ENCODE data around the gene ERCC6.

Gene ERCC6

DNA sequence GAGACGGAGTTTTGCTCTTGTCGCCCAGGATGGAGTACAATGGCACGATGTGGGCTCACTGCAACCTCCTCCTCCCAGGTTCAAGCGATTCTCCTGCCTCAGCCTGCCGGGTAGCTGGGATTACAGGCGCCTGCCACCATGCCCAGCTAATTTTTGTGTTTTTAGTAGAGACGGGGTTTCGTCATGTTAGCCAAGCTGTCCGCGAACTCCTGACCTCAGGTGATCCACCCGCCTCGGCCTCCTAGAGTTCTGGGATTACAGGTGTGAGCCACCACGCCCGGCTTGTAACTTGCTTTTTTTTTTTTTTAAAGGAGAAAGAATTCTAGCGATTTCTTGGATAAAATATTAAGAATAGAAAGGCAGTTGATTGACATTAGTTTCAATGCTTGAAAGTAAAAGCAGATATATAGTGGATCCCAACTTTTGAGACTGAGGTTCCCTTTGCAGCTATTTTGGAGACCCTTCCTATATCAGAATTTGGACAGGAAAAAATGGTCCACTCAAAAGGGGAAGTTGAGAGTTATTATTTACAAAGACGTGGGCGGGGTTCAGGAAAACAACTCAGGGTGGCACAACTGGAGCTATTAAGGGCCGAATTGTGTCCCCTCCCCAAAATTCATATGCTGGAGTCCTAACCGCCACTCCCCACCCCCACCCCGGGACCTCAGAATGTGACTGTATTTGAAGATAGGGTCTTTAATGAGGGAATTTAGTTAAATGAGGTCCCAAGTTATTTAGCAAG lies 1.3 kb upstream of the ERCC6 start:
- TF ChIP-seq, protein P1, sequence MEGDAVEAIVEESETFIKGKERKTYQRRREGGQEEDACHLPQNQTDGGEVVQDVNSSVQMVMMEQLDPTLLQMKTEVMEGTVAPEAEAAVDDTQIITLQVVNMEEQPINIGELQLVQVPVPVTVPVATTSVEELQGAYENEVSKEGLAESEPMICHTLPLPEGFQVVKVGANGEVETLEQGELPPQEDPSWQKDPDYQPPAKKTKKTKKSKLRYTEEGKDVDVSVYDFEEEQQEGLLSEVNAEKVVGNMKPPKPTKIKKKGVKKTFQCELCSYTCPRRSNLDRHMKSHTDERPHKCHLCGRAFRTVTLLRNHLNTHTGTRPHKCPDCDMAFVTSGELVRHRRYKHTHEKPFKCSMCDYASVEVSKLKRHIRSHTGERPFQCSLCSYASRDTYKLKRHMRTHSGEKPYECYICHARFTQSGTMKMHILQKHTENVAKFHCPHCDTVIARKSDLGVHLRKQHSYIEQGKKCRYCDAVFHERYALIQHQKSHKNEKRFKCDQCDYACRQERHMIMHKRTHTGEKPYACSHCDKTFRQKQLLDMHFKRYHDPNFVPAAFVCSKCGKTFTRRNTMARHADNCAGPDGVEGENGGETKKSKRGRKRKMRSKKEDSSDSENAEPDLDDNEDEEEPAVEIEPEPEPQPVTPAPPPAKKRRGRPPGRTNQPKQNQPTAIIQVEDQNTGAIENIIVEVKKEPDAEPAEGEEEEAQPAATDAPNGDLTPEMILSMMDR (IDR thresholded peaks at IDR 0.05; ENCODE audit: low read length, missing control alignments): no peak
- DNase-seq (ENCODE audit: low read depth): no peak
- no peak overlapping the region for H3K4me3 ChIP-seq (replicated peaks; ENCODE audit: low read depth, low read length)

DNA sequence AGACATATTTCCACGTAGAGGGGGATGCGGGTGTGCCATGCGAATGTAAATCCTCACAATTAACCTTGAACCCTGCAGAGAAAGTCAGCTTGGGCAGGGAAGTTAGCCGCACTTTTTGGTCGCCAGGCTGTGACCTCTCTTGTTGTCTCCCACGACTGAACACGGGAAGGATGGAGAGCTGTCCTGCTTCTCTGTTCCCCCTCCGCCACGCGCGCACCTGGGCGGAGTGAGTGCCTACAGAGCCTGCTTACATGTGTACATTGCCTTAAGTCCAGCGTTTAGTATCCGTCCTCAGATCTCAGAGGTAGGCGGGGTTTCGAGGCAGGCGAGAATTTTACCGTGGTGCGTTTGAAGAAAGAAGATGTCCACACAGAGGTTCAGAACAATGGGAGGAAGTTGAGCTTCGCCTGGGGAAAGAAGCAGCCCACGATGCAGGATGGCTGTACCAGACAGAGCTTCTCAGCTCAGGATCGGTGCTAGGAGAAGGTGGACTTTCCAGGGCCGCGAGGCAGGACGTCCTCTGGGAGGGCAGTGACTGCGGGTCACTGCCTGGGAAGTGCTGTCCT lies 482 bp upstream of the ERCC6 start:
- H3K4me3 ChIP-seq (replicated peaks; ENCODE audit: low read depth, low read length): peak overlapping the region; percentile 69
- peak; percentile 84 for DNase-seq (ENCODE audit: low read depth)
- TF ChIP-seq, protein P1 (IDR thresholded peaks at IDR 0.05; ENCODE audit: low read length, missing control alignments): no peak

DNA sequence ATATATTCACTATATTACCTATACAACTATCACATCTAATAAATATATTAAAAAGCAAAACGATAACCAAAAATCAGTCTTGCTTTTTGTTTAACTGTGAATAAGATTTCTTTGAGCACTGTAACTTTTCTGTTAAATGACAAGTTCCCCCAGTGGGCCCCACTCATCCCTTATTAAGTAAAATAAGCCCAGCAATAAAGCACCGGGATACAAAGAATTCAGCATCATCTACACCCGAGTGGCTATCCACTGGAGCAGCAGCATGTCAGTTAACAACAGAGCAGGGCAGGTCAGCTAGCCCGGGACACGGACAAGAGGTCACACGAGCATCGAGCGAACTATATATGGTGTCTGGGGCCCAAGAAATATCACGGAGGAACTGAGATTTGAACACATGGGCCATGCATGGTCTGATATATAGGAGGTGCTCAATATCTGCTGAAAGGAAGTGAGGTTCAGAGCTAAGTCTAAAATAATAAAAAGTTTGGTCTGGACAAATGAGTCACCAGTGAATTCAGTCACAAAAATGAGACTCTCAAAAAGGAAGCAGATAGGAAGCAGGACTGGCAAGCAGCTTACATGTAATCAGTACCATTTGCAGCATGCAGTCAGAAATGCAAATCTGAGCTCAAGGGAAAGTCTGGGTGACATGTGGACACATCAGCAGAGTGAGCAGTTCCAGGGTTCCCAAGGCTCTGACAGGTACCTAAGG lies 4.1 kb downstream of the ERCC6 start:
- peak overlapping the region; percentile 6 for H3K4me3 ChIP-seq (replicated peaks; ENCODE audit: low read depth, low read length)
- peak; percentile 74 for DNase-seq (ENCODE audit: low read depth)
- TF ChIP-seq, protein P1 (IDR thresholded peaks at IDR 0.05; ENCODE audit: low read length, missing control alignments): no peak

DNA sequence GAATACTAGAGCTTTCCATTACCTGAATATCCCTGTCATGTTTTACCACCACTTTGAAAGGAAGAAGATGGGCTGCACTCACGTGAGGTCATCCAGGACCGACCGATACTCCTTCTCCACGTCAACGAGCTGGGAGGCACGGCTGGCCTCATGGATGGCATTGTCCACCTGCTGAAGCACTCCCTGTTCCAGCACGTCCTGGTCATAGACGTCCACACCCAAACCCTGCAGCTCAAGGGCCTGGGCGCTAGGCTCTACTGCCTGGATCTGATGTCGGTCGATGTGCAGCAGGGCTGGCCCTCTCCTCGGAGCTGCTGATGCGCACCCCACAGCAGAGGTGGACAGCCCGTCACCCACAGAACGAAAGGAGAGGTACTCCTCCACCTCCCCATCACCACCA lies 6.5 kb downstream of the ERCC6 start:
- no peak overlapping the region for H3K4me3 ChIP-seq (replicated peaks; ENCODE audit: low read depth, low read length)
- no peak for DNase-seq (ENCODE audit: low read depth)
- TF ChIP-seq, protein P1 (IDR thresholded peaks at IDR 0.05; ENCODE audit: low read length, missing control alignments): no peak

DNA sequence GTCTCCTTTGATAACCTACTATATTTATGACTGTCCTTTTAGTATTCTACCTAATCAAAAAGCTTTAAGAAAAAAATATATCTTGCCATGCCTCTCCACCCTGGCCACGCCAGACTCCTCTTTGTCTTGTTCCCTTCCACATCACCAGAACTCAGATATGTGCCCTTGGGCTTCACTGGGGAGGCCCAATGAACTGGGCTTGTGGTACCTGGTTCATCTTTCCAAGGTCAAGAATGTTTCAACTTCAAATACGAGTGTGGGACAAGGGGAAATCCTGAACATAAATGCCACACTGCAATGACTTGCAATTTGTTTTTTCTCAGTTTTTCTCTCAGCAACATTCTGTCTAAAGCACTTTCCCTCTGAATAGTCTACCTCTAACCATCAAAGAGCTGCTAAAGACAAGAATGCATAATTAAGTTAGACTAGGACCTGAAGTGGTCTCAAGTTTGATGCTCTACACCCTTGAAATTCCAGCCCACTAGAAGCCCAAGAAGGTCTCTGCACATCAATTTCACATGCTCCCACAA lies 9.9 kb downstream of the ERCC6 start:
- TF ChIP-seq, protein P1 (IDR thresholded peaks at IDR 0.05; ENCODE audit: low read length, missing control alignments): no peak
- DNase-seq (ENCODE audit: low read depth): no peak
- H3K4me3 ChIP-seq (replicated peaks; ENCODE audit: low read depth, low read length): no peak overlapping the region

DNA sequence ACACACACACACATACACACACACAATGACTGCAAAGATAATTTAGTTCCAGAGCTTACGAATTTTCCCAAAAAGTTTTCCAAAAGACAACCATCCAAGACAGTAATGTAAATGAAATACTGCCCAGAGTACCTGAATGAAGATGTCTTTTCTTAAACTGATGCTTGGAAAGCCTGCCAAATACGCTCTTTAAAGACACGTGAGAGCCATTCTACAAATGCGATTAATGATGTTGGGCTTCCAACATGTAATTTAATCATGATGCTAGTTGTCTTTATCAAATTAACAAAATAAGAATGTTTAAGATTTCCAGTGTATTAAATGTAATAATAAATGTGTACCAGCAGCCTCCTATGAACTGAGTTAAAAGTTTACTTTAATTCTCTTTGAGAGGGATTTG lies 11.1 kb downstream of the ERCC6 start:
- TF ChIP-seq, protein P1 (IDR thresholded peaks at IDR 0.05; ENCODE audit: low read length, missing control alignments): no peak
- no peak for DNase-seq (ENCODE audit: low read depth)
- no peak overlapping the region for H3K4me3 ChIP-seq (replicated peaks; ENCODE audit: low read depth, low read length)
